ENCODE data around the gene RAB44. TPM values are rescaled to one million over a fixed set of nuclear protein-coding genes. Genes with fewer than 3 reads are reported as not detected.

Gene RAB44
- polyA plus RNA-seq, 1 of the 3 experiments (the other 2 are of a cell fraction), result 0.12 TPM

DNA sequence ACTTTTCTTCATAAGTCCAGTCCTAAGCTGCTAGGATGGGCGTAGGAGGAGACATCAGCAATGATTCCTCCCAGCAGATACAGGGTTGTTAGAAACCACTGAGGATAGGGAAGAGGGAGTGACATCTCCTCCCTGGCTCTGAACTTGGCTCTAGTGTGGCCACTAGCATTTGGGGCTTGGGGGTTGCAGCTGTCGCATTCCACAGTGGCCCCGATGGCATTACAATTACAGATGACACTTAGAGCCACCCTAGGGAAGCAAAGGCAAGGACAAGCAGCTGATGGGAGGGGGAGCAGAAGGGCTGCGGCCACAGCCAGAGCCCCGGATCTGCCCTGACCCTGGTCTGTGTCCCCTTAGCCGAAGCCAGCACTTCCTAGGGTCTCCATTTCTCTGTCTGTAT, 28.6 kb upstream of the RAB44 start (continued):
- TF ChIP-seq NRF1 (IDR thresholded peaks at IDR 0.05; ENCODE audit: low read depth, low read length), result no peak
- no peak for TF ChIP-seq FOXM1 (IDR thresholded peaks at IDR 0.05; ENCODE audit: low read depth)
- TF ChIP-seq, protein P1, sequence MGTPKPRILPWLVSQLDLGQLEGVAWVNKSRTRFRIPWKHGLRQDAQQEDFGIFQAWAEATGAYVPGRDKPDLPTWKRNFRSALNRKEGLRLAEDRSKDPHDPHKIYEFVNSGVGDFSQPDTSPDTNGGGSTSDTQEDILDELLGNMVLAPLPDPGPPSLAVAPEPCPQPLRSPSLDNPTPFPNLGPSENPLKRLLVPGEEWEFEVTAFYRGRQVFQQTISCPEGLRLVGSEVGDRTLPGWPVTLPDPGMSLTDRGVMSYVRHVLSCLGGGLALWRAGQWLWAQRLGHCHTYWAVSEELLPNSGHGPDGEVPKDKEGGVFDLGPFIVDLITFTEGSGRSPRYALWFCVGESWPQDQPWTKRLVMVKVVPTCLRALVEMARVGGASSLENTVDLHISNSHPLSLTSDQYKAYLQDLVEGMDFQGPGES (IDR thresholded peaks at IDR 0.05; ENCODE audit: low read depth, low read length), result no peak
- TF ChIP-seq TEAD4 (IDR thresholded peaks at IDR 0.05; ENCODE audit: borderline replicate concordance, insufficient read depth), result no peak
- no peak for TF ChIP-seq FOSL2 (IDR thresholded peaks at IDR 0.05; ENCODE audit: borderline replicate concordance, low read depth)
- no peak for TF ChIP-seq CHD2 (IDR thresholded peaks at IDR 0.05; ENCODE audit: low read length, partially characterized antibody)

DNA sequence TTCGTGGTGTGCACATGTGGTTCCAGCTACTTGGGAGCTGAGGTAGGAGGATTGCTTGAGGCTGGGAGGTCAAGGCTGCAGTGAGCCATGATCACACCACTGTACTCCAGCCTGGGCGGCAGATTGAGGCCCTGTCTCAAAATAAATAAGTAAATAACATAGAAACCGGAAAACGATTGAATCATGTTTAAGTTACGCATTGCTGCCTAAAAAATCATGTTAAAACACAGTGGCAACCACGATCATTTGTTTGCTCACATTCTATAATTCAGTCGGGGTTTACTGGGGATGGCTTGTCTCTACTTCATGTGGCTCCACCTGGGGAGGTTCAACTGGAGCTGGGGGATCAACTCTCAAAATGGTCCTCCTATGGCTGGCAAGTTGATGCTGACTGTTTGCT, 27.4 kb upstream of the RAB44 start:
- CTCF ChIA-PET, result interaction anchor here (0.6 to 1.1 kb wide), 2 partner anchors 10 to 157 kb away, joined by 3 to 4 read pairs; no protein-coding TSS in a partner anchor
- no peak overlapping the region for H3K4me2 ChIP-seq
- no peaks in the 10 kb centered on the region for H3K27me3 ChIP-seq (ENCODE audit: insufficient read depth)
- H2AFZ ChIP-seq (ENCODE audit: low read depth), result no peak overlapping the region
- no peaks in the 10 kb centered on the region for H3K9me2 ChIP-seq
- TF ChIP-seq FOXJ3 (CRISPR knock-in tag; IDR thresholded peaks at IDR 0.05), result no peak
- TF ChIP-seq RCOR1 (IDR thresholded peaks at IDR 0.05; ENCODE audit: low read length), result no peak
- TF ChIP-seq, protein P2, sequence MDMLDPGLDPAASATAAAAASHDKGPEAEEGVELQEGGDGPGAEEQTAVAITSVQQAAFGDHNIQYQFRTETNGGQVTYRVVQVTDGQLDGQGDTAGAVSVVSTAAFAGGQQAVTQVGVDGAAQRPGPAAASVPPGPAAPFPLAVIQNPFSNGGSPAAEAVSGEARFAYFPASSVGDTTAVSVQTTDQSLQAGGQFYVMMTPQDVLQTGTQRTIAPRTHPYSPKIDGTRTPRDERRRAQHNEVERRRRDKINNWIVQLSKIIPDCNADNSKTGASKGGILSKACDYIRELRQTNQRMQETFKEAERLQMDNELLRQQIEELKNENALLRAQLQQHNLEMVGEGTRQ (IDR thresholded peaks at IDR 0.05; ENCODE audit: borderline replicate concordance, low read depth, low read length), result no peak
- TF ChIP-seq, protein P3, sequence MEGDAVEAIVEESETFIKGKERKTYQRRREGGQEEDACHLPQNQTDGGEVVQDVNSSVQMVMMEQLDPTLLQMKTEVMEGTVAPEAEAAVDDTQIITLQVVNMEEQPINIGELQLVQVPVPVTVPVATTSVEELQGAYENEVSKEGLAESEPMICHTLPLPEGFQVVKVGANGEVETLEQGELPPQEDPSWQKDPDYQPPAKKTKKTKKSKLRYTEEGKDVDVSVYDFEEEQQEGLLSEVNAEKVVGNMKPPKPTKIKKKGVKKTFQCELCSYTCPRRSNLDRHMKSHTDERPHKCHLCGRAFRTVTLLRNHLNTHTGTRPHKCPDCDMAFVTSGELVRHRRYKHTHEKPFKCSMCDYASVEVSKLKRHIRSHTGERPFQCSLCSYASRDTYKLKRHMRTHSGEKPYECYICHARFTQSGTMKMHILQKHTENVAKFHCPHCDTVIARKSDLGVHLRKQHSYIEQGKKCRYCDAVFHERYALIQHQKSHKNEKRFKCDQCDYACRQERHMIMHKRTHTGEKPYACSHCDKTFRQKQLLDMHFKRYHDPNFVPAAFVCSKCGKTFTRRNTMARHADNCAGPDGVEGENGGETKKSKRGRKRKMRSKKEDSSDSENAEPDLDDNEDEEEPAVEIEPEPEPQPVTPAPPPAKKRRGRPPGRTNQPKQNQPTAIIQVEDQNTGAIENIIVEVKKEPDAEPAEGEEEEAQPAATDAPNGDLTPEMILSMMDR (IDR thresholded peaks at IDR 0.05), result no peak
- no peak for TF ChIP-seq ELF1 (IDR thresholded peaks at IDR 0.05)
- TF ChIP-seq JUND (IDR thresholded peaks at IDR 0.05), result no peak
- TF ChIP-seq, protein P4, sequence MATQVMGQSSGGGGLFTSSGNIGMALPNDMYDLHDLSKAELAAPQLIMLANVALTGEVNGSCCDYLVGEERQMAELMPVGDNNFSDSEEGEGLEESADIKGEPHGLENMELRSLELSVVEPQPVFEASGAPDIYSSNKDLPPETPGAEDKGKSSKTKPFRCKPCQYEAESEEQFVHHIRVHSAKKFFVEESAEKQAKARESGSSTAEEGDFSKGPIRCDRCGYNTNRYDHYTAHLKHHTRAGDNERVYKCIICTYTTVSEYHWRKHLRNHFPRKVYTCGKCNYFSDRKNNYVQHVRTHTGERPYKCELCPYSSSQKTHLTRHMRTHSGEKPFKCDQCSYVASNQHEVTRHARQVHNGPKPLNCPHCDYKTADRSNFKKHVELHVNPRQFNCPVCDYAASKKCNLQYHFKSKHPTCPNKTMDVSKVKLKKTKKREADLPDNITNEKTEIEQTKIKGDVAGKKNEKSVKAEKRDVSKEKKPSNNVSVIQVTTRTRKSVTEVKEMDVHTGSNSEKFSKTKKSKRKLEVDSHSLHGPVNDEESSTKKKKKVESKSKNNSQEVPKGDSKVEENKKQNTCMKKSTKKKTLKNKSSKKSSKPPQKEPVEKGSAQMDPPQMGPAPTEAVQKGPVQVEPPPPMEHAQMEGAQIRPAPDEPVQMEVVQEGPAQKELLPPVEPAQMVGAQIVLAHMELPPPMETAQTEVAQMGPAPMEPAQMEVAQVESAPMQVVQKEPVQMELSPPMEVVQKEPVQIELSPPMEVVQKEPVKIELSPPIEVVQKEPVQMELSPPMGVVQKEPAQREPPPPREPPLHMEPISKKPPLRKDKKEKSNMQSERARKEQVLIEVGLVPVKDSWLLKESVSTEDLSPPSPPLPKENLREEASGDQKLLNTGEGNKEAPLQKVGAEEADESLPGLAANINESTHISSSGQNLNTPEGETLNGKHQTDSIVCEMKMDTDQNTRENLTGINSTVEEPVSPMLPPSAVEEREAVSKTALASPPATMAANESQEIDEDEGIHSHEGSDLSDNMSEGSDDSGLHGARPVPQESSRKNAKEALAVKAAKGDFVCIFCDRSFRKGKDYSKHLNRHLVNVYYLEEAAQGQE (IDR thresholded peaks at IDR 0.05; ENCODE audit: low read depth, low read length), result no peak
- no peak for TF ChIP-seq FOSL2 (IDR thresholded peaks at IDR 0.05; ENCODE audit: borderline replicate concordance, low read depth)
- no peak for TF ChIP-seq EZH2phosphoT487 (IDR thresholded peaks at IDR 0.05; ENCODE audit: borderline replicate concordance, low read depth)
- TF ChIP-seq, protein P5, sequence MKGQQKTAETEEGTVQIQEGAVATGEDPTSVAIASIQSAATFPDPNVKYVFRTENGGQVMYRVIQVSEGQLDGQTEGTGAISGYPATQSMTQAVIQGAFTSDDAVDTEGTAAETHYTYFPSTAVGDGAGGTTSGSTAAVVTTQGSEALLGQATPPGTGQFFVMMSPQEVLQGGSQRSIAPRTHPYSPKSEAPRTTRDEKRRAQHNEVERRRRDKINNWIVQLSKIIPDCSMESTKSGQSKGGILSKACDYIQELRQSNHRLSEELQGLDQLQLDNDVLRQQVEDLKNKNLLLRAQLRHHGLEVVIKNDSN (IDR thresholded peaks at IDR 0.05; ENCODE audit: borderline replicate concordance, low read depth), result no peak
- TF ChIP-seq TCF12 (IDR thresholded peaks at IDR 0.05), result no peak
- TF ChIP-seq TEAD4 (IDR thresholded peaks at IDR 0.05; ENCODE audit: borderline replicate concordance, insufficient read depth), result no peak
- TF ChIP-seq, protein P6, sequence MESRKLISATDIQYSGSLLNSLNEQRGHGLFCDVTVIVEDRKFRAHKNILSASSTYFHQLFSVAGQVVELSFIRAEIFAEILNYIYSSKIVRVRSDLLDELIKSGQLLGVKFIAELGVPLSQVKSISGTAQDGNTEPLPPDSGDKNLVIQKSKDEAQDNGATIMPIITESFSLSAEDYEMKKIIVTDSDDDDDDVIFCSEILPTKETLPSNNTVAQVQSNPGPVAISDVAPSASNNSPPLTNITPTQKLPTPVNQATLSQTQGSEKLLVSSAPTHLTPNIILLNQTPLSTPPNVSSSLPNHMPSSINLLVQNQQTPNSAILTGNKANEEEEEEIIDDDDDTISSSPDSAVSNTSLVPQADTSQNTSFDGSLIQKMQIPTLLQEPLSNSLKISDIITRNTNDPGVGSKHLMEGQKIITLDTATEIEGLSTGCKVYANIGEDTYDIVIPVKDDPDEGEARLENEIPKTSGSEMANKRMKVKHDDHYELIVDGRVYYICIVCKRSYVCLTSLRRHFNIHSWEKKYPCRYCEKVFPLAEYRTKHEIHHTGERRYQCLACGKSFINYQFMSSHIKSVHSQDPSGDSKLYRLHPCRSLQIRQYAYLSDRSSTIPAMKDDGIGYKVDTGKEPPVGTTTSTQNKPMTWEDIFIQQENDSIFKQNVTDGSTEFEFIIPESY (IDR thresholded peaks at IDR 0.05; ENCODE audit: borderline replicate concordance, low read depth), result no peak
- H3K4me3 ChIP-seq (ENCODE audit: low read depth in 2 of 2, low read length in 1 of 2), result no peak overlapping the region
- 92% methylated on average over 7 of the region's 7 CpGs for WGBS (ENCODE audit: low lambda C conversion rate)
- H3K79me2 ChIP-seq (ENCODE audit: insufficient read depth), result no peaks in the 10 kb centered on the region
- H3K9me3 ChIP-seq, result no peaks in the 10 kb centered on the region
- no peak overlapping the region for H3K27ac ChIP-seq (ENCODE audit: low read depth in 2 of 2, low read length in 1 of 2)
- H3F3A ChIP-seq (replicated peaks; ENCODE audit: insufficient read depth), result peaks cover 8% of the 10 kb centered on the region
- H4K20me1 ChIP-seq (ENCODE audit: insufficient read depth), result no peaks in the 10 kb centered on the region
- POLR2A ChIA-PET, result no interaction called here
- no peaks in the 10 kb centered on the region for H3K36me3 ChIP-seq (replicated peaks in 1 of 2; ENCODE audit: control insufficient read depth in 1 of 2, insufficient read depth in 2 of 2, low read length in 1 of 2)
- peaks cover 19 to 24% of the 10 kb centered on the region in 2 experiments for H3K4me1 ChIP-seq (ENCODE audit: control insufficient read depth in 1 of 2, insufficient read depth in 2 of 2, low read depth in 1 of 2, low read length in 1 of 2)
- no peak for DNase-seq
- no peak overlapping the region for H3K9ac ChIP-seq

Data from SK-N-SH (cell line).